ENCODE measurements around the gene CACNA1E.

Gene CACNA1E

GRCh38 chr1:181558416-181558815 is 75.1 kb downstream of the CACNA1E start:
- Histone ChIP-seq H2BK12ac (ENCODE audit: low read length) (no peak overlapping the region), H2BK120ac (ENCODE audit: low read depth, low read length) (no peak overlapping the region), H3K27me3 (ENCODE audit: control insufficient read depth in 3 of 3, insufficient read depth in 3 of 3, low read depth in 1 of 3, low read length in 3 of 3) (peaks cover 0 to 3% (median 0%) of the 10 kb centered on the region in 3 experiments), H4K8ac (ENCODE audit: low read depth, low read length) (no peak overlapping the region), H4K91ac (ENCODE audit: low read depth, low read length, poor library complexity) (no peak overlapping the region), H3K4me2 (ENCODE audit: insufficient read depth, low read length, poor library complexity, severe bottlenecking) (no peak overlapping the region), H3K9me3 (replicated peaks in 1 of 2; ENCODE audit: control insufficient read depth in 2 of 2, insufficient read depth in 1 of 2, low read depth in 1 of 2, low read length in 2 of 2) (no peaks in the 10 kb centered on the region), H3K9ac (ENCODE audit: low read depth, low read length, poor library complexity) (no peak overlapping the region), H3K79me1 (ENCODE audit: low read depth, low read length) (no peaks in the 10 kb centered on the region), H3K4ac (ENCODE audit: low read length) (no peak overlapping the region), H3K27ac (replicated peaks; ENCODE audit: low read length) (no peak overlapping the region), H3K36me3 (replicated peaks in 1 of 2; ENCODE audit: control insufficient read depth in 2 of 2, insufficient read depth in 2 of 2, low read length in 2 of 2) (no peaks in the 10 kb centered on the region), H3K14ac (ENCODE audit: low read length) (no peak overlapping the region), H2BK15ac (ENCODE audit: low read length) (no peak overlapping the region), H3K18ac (ENCODE audit: low read length) (no peak overlapping the region), H2AK5ac (ENCODE audit: low read depth, low read length) (no peak overlapping the region), H2BK5ac (ENCODE audit: low read length) (no peak overlapping the region), H2AFZ (ENCODE audit: low read length) (no peak overlapping the region), H3K4me3 (ENCODE audit: low read length in 2 of 2) (no peak overlapping the region), H3K23ac (ENCODE audit: low read depth, low read length, poor library complexity) (no peak overlapping the region), H3K4me1 (ENCODE audit: control insufficient read depth in 2 of 2, insufficient read depth in 1 of 2, low read depth in 1 of 2, low read length in 2 of 2) (peaks cover 0 to 6% of the 10 kb centered on the region in 2 donors)
- WGBS, 2 donors (ENCODE audit: extremely low coverage in 2 of 2, insufficient read length in 2 of 2, insufficient replicate concordance in 1 of 2): no CpG with 5 or more reads among the region's 4 CpGs
- DNase-seq (ENCODE audit: low spot score): no peak

- H3K14ac ChIP-seq (ENCODE audit: low read length): no peak overlapping the region
- H3K4ac ChIP-seq (ENCODE audit: low read length): no peak overlapping the region
- H2BK5ac ChIP-seq (ENCODE audit: low read length): no peak overlapping the region
- H3K23ac ChIP-seq (ENCODE audit: low read depth, low read length, poor library complexity): no peak overlapping the region
- H3K36me3 ChIP-seq (replicated peaks in 1 of 2; ENCODE audit: control insufficient read depth in 2 of 2, insufficient read depth in 2 of 2, low read length in 2 of 2): no peaks in the 10 kb centered on the region
- peaks cover 0 to 3% (median 0%) of the 10 kb centered on the region in 3 experiments for H3K27me3 ChIP-seq (ENCODE audit: control insufficient read depth in 3 of 3, insufficient read depth in 3 of 3, low read depth in 1 of 3, low read length in 3 of 3)
- H4K91ac ChIP-seq (ENCODE audit: low read depth, low read length, poor library complexity): no peak overlapping the region
- H3K9ac ChIP-seq (ENCODE audit: low read depth, low read length, poor library complexity): no peak overlapping the region
- no peak overlapping the region for H3K18ac ChIP-seq (ENCODE audit: low read length)
- H3K4me2 ChIP-seq (ENCODE audit: insufficient read depth, low read length, poor library complexity, severe bottlenecking): no peak overlapping the region
- H3K27ac ChIP-seq (replicated peaks; ENCODE audit: low read length): no peak overlapping the region
- H3K4me1 ChIP-seq (ENCODE audit: control insufficient read depth in 2 of 2, insufficient read depth in 1 of 2, low read depth in 1 of 2, low read length in 2 of 2): peaks cover 0 to 6% of the 10 kb centered on the region in 2 donors
- no peak for DNase-seq (ENCODE audit: low spot score)
- H2BK12ac ChIP-seq (ENCODE audit: low read length): no peak overlapping the region
- H4K8ac ChIP-seq (ENCODE audit: low read depth, low read length): no peak overlapping the region
- no peak overlapping the region for H3K4me3 ChIP-seq (ENCODE audit: low read length in 2 of 2)
- H3K9me3 ChIP-seq (replicated peaks in 1 of 2; ENCODE audit: control insufficient read depth in 2 of 2, insufficient read depth in 1 of 2, low read depth in 1 of 2, low read length in 2 of 2): no peaks in the 10 kb centered on the region
- no peak overlapping the region for H2BK15ac ChIP-seq (ENCODE audit: low read length)
- no peaks in the 10 kb centered on the region for H3K79me1 ChIP-seq (ENCODE audit: low read depth, low read length)
- no peak overlapping the region for H2AFZ ChIP-seq (ENCODE audit: low read length)
- H2BK120ac ChIP-seq (ENCODE audit: low read depth, low read length): no peak overlapping the region
- WGBS, 2 donors (ENCODE audit: extremely low coverage in 2 of 2, insufficient read length in 2 of 2, insufficient replicate concordance in 1 of 2): no CpG with 5 or more reads among the region's 1 CpG
- no peak overlapping the region for H2AK5ac ChIP-seq (ENCODE audit: low read depth, low read length)
Observed at GRCh38 chr1:181559142-181559541, 75.8 kb downstream of the CACNA1E start.

GRCh38 chr1:181562395-181562794 is 79.1 kb downstream of the CACNA1E start:
- no peak overlapping the region for H2BK120ac ChIP-seq (ENCODE audit: low read depth, low read length)
- no peak overlapping the region for H4K8ac ChIP-seq (ENCODE audit: low read depth, low read length)
- H4K91ac ChIP-seq (ENCODE audit: low read depth, low read length, poor library complexity): no peak overlapping the region
- no peak overlapping the region for H2BK15ac ChIP-seq (ENCODE audit: low read length)
- H2BK12ac ChIP-seq (ENCODE audit: low read length): no peak overlapping the region
- no peak for DNase-seq (ENCODE audit: low spot score)
- WGBS, 2 donors (ENCODE audit: extremely low coverage in 2 of 2, insufficient read length in 2 of 2, insufficient replicate concordance in 1 of 2): no CpG with 5 or more reads among the region's 4 CpGs
- H3K23ac ChIP-seq (ENCODE audit: low read depth, low read length, poor library complexity): no peak overlapping the region
- H3K9ac ChIP-seq (ENCODE audit: low read depth, low read length, poor library complexity): no peak overlapping the region
- no peak overlapping the region for H2AK5ac ChIP-seq (ENCODE audit: low read depth, low read length)
- H3K27me3 ChIP-seq (ENCODE audit: control insufficient read depth in 3 of 3, insufficient read depth in 3 of 3, low read depth in 1 of 3, low read length in 3 of 3): no peaks in the 10 kb centered on the region
- H2AFZ ChIP-seq (ENCODE audit: low read length): no peak overlapping the region
- no peaks in the 10 kb centered on the region for H3K4me1 ChIP-seq (ENCODE audit: control insufficient read depth in 2 of 2, insufficient read depth in 1 of 2, low read depth in 1 of 2, low read length in 2 of 2)
- no peaks in the 10 kb centered on the region for H3K9me3 ChIP-seq (replicated peaks in 1 of 2; ENCODE audit: control insufficient read depth in 2 of 2, insufficient read depth in 1 of 2, low read depth in 1 of 2, low read length in 2 of 2)
- H3K4me3 ChIP-seq (ENCODE audit: low read length in 2 of 2): no peak overlapping the region
- no peak overlapping the region for H2BK5ac ChIP-seq (ENCODE audit: low read length)
- H3K36me3 ChIP-seq (replicated peaks in 1 of 2; ENCODE audit: control insufficient read depth in 2 of 2, insufficient read depth in 2 of 2, low read length in 2 of 2): no peaks in the 10 kb centered on the region
- no peak overlapping the region for H3K4me2 ChIP-seq (ENCODE audit: insufficient read depth, low read length, poor library complexity, severe bottlenecking)
- no peaks in the 10 kb centered on the region for H3K79me1 ChIP-seq (ENCODE audit: low read depth, low read length)
- H3K18ac ChIP-seq (ENCODE audit: low read length): no peak overlapping the region
- no peak overlapping the region for H3K14ac ChIP-seq (ENCODE audit: low read length)
- H3K27ac ChIP-seq (replicated peaks; ENCODE audit: low read length): no peak overlapping the region
- H3K4ac ChIP-seq (ENCODE audit: low read length): no peak overlapping the region

- Histone ChIP-seq H3K23ac (ENCODE audit: low read depth, low read length, poor library complexity) (no peak overlapping the region), H3K4me3 (ENCODE audit: low read length in 2 of 2) (no peak overlapping the region), H3K4ac (ENCODE audit: low read length) (no peak overlapping the region), H3K9me3 (replicated peaks in 1 of 2; ENCODE audit: control insufficient read depth in 2 of 2, insufficient read depth in 1 of 2, low read depth in 1 of 2, low read length in 2 of 2) (no peaks in the 10 kb centered on the region), H2AFZ (ENCODE audit: low read length) (no peak overlapping the region), H3K27ac (replicated peaks; ENCODE audit: low read length) (no peak overlapping the region), H2AK5ac (ENCODE audit: low read depth, low read length) (no peak overlapping the region), H2BK120ac (ENCODE audit: low read depth, low read length) (no peak overlapping the region), H3K27me3 (ENCODE audit: control insufficient read depth in 3 of 3, insufficient read depth in 3 of 3, low read depth in 1 of 3, low read length in 3 of 3) (no peaks in the 10 kb centered on the region), H3K9ac (ENCODE audit: low read depth, low read length, poor library complexity) (no peak overlapping the region), H2BK5ac (ENCODE audit: low read length) (no peak overlapping the region), H3K36me3 (replicated peaks in 1 of 2; ENCODE audit: control insufficient read depth in 2 of 2, insufficient read depth in 2 of 2, low read length in 2 of 2) (no peaks in the 10 kb centered on the region), H2BK15ac (ENCODE audit: low read length) (no peak overlapping the region), H4K8ac (ENCODE audit: low read depth, low read length) (no peak overlapping the region), H3K18ac (ENCODE audit: low read length) (no peak overlapping the region), H3K4me1 (ENCODE audit: control insufficient read depth in 2 of 2, insufficient read depth in 1 of 2, low read depth in 1 of 2, low read length in 2 of 2) (no peaks in the 10 kb centered on the region), H2BK12ac (ENCODE audit: low read length) (no peak overlapping the region), H3K4me2 (ENCODE audit: insufficient read depth, low read length, poor library complexity, severe bottlenecking) (no peak overlapping the region), H4K91ac (ENCODE audit: low read depth, low read length, poor library complexity) (no peak overlapping the region), H3K14ac (ENCODE audit: low read length) (no peak overlapping the region), H3K79me1 (ENCODE audit: low read depth, low read length) (no peaks in the 10 kb centered on the region)
- no CpG with 5 or more reads among the region's 4 CpGs for WGBS, 2 donors (ENCODE audit: extremely low coverage in 2 of 2, insufficient read length in 2 of 2, insufficient replicate concordance in 1 of 2)
- no peak for DNase-seq (ENCODE audit: low spot score)
Observed at GRCh38 chr1:181568736-181569135, 85.4 kb downstream of the CACNA1E start.

Measured in neuronal stem cell (in vitro differentiated cells).